Breast epithelium (tissue), 3 donors: ENCODE measurements around the gene TGDS.

Source experiments
- CTCF ChIP-seq, 3 donors: fragments of 450-650 bp; IDR thresholded peaks; one replicate each; pipeline ENCODE4 v1.5.1; 2016 to 2017; ENCODE audit warnings: antibody characterized with exemption in 3 of 3, mild to moderate bottlenecking in 3 of 3, moderate library complexity in 3 of 3
- POLR2A ChIP-seq: fragments of 450-650 bp; IDR thresholded peaks from one replicate; pipeline ENCODE4 v1.6.1; 2016; ENCODE audit warnings: antibody characterized with exemption, mild to moderate bottlenecking, moderate library complexity

GRCh38 chr13:94596575-94596971, 621 bp upstream of the TGDS start:
- TF ChIP-seq CTCF (IDR thresholded peaks at IDR 0.05) (no peak), POLR2A (no peak)
